ENCODE results near the gene FBXL16.

Gene FBXL16

DNA sequence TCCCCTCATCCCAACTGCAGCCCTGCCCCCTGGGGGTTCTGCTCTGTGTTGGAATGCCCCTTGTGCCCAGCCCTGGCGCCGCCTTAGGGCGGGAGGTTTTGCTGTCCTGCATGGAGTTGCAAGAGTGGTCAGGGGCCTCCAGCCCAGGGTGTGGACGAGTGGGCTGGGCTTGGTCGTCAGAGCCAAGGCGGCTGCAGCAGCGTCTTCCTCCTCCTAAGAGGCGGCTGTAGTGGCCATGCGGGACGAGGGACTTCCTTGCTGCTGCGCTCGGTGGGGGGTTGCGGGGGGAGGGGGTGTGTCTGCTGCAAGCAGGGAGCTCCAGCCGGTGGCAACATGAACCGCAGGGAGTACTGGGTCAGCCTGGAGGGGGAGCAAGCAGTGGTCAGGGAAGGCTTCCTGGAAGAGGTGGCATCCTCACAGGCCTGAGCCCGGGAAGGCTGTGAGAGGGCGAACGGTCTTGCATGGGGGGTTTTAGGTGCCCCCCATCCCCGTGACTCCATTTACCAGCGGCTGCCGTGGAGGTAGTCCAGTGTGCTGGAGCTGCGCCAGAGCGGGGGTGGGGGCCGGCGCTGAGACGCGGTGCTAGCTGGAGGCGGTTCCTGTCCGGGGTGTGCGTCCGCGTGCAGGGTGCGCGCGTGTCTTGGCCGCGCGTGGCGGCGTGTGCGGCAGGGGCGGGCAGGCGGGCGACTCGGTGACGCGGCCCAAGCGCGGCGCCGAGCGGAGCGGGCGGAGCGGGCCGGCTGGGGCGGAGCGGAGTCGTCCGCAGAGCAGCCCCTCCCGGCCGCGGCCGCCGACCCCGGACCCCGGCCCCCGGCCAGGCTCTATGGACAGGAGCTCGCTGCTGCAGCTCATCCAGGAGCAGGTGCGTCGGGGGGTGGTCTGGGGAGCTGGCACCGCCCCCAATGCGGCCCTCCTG is 30.4 kb downstream of the FBXL16 start, which contains the start of gene RHBDL1:
RHBDL1 (plus strand) TSS at position 704 of the 916 bp plus-strand sequence; CDS start at position 824, 120 bp downstream.
- no peak for DNase-seq

DNA sequence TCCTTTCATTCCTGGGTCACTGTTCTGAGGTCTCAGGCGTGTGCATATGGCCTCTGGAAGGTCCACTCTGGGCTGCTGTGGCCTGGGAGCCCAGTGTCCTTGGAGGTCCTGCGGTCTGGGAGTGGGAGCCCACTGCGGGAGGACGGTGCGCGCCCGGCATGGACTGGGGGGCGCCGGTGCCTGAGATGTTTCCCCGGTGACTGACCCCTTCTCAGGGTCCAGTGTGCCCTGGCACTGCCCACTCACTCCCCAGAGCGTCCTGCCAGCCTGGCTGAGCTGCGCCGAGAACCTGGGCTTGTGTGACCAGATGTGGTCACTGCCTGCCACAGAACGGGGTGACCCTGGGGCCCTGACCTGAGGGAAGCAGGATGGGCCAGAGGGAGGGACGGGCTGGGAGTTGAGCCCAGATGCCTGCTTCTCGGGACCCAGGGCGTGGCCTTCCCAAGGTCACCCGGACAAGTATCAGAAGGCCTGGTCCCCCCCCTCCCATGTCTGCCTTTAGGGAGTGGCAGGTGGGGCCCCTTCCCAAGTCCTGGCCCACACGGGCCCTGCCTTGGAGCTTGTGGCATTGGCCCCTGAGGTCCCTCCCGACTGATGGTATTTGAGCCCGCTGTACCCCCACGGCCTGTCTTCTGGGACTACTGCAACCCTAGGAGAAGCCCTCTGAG is 31.3 kb downstream of the FBXL16 start:
- DNase-seq: no peak

- DNase-seq: no peak
These were observed 32.1 kb downstream of the FBXL16 start for GRCh38 chr16:673399-673991.

DNA sequence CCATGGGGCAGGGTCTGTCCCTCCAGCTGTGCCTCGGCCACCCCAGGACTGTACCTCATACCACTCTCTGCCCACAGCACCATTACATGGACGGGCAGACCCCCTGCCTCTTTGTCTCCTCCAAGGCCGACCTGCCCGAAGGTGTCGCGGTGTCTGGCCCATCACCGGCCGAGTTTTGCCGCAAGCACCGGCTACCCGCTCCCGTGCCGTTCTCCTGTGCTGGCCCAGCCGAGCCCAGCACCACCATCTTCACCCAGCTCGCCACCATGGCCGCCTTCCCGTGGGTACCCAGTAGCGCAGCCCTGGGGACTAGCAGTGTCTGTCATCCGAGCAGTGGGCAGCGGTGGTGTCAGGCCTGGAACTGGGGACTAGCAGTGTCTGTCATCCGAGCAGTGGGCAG is 32.8 kb downstream of the FBXL16 start:
- no peak for DNase-seq

DNA sequence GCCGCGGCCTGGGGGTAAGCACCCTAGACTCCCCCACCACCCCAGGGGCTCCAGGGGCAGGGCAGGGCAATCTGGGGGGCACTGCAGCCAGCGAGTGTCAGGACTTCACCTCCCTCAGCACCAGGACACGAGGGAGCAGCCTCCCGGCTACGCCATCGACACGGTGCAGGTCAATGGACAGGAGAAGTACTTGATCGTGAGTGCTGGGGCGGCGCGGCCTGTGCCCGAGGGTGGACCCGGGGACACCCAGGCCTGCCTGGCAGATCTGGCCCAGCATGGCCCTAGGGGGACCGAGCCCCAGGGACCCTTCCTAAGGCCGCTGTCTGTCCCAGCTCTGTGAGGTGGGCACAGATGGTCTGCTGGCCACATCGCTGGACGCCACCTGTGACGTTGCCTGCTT is 33.2 kb downstream of the FBXL16 start:
- no peak for DNase-seq

GRCh38 chr16:671353-672131 is 34.1 kb downstream of the FBXL16 start:
- no peak for DNase-seq

DNA sequence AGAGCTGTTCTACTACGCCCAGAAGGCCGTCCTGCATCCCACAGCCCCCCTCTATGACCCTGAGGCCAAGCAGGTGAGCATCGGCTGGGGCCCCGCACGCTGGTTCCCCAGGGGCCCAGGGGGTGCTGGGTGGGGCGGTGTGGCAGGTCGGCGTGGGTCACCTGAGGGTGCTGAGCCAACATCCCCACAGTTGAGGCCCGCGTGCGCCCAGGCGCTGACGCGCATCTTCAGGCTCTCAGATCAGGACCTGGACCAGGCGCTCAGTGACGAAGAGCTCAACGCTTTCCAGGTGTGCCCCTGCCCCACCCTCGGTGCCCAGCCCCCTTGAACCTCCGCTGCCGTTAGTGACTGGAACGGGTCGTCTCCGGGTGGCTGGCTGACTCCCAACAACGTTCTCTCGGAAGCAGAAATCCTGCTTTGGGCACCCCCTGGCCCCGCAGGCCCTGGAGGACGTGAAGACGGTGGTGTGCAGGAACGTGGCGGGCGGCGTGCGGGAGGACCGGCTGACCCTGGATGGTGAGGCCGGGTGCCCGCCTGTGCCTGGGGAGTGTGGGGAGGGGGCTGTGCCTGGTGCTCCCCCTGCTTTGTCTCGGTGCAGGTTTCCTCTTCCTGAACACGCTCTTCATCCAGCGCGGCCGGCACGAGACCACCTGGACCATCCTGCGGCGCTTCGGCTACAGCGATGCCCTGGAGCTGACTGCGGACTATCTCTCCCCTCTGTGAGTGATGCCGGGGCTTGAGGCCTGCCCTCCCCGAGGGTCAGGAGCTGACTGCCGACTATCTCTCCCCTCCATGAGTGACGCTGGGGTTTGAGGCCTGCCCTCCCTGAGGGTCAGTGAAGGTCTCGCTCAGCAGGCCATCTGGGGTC is 34.9 kb downstream of the FBXL16 start:
- DNase-seq: no peak

GRCh38 chr16:669666-670065 is 35.9 kb downstream of the FBXL16 start:
- DNase-seq: no peak

- no peak for DNase-seq
These were observed 37.0 kb downstream of the FBXL16 start for GRCh38 chr16:668519-669171.

- peak; percentile 94 for DNase-seq
These were observed 37.7 kb downstream of the FBXL16 start, which contains the start of gene RHOT2 for GRCh38 chr16:667780-668518. RHOT2 (plus strand) TSS chr16:668132; CDS start chr16:668200, 68 bp downstream.

DNA sequence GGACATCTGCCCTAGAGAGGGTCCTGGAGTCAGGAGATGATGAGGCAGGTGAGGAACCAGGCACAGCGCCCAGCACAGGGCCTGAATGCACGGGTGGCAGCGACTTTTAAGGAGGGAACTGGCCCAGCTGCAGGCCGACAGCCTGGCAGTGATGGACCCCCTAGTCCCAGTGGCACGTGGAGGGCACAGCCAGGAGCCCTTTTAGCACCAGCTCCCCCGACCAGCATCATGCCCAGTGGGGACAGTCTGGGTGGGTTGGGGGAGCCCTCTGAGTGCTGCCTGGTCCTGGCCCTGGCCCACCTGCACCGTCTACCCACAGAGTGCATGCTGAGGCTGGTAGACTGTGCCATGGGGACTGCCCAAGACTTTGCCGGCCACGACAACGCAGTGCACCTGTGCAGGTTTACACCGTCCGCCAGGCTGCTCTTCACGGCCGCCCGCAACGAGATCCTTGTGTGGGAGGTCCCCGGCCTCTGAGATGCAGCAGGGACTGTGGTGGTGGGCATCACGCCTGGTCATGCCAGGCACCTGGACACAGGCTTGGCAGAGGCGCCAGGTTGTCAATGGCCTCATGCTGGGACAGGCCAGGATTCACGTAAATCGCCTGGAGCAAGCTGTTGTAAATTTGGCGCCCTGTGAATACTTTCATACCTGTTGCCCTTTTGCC is 38.4 kb downstream of the FBXL16 start:
- DNase-seq: no peak

GRCh38 chr16:666572-666971 is 39.0 kb downstream of the FBXL16 start:
- no peak for DNase-seq

- no peak for DNase-seq
These were observed 43.0 kb downstream of the FBXL16 start for GRCh38 chr16:662597-662996.

DNA sequence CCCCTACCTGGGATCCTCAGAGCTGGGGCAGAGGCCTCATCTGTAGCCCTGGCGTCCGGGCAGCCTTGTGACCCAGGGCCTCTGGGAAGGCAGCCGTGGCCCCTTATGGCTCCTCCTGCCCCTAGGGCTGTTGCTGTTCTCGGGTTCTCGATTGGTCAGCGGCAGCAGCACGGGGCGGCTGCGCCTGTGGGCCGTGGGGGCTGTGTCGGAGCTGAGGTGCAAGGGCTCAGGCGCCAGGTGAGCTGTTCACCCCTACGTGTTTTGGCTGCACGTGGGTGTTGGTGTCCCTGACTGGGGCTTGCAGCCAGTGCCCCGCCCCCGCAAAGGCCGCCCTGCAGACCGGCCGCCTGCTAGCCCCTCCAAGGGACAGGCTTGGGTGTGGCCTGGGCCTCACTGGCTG is 43.5 kb downstream of the FBXL16 start:
- DNase-seq: no peak

DNA sequence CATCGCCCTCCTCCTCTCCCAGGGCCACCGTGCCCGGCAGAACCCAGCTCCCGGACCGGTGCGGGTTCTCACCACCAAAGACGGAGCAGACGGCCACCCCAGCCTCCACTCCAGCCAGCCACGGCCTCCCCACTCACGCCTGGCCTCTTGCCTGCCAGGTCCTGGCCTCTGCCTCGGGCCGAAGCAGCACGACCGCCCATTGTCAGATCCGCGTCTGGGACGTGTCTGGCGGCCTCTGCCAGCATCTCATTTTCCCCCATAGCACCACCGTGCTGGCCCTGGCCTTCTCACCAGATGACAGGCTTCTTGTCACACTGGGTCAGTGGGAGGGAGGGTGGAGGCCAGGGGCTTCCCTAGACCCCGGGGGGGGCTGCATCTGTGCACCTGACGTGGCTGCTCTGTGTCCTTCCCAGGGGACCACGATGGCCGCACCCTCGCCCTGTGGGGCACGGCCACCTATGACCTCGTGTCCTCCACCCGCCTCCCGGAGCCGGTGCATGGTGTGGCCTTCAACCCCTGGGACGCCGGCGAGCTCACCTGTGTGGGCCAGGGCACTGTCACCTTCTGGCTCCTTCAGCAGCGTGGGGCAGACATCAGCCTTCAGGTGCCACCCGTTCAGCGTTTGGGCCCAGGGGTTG is 44.3 kb downstream of the FBXL16 start:
- no peak for DNase-seq

DNA sequence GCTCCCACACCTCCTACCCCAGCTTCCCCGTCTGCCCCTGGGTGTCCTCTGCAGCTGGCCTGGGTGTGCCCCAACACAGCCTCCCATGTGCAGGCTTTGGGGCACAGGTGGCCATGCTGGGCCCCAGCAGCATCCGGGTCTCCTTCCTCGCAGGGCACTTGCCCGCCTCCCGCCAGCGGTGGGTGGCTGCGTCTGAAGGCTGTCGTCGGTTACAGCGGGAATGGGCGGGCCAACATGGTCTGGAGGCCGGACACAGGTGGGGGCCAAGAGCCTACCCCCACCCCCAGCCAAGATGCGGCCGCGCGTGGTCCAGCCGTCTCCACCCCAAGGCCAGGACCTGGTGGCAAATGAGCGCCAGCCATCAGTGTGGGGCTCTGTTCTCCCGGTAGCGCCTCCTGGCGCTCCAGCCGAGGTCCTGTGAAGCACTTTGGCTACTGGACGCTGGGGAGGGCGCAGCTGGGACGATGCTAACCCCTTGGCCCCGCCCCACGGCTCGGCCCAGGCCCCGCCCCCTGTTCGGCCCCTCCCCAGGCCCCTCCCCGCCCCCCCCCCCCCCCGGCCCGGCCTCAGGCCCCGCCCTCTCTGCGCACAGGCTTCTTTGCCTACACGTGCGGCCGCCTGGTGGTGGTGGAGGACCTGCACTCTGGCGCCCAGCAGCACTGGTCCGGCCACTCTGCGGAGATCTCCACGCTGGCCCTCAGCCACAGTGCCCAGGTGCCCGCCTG is 45.0 kb downstream of the FBXL16 start:
- peak; percentile 71 for DNase-seq

- DNase-seq: no peak
These were observed 45.5 kb downstream of the FBXL16 start for GRCh38 chr16:660132-660458.

DNA sequence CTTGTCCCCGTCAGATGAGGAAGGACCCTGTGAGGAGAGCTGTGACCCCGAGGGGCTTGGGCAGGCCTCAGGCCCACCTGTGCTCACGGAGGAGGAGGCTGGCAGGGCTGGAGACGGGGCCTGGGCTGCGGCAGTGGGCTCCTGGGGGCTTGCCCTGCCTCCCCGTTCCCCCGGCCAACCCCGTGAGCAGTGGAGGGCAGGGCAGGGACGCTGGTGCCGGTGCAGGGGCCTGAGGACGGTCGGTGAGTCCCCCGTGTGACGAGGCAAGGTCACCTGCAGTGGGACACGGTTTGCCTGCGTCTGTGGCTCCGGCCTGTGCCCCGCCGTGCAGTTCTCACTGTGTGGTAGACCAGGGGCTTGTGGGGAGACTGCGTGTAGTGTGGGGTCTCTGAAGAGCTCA is 46.0 kb downstream of the FBXL16 start:
- no peak for DNase-seq

Data from CD4-positive, alpha-beta T cell treated with Interleukin-12 subunit alpha and Interleukin-12 subunit beta, for 1 hour (primary cell).